Neural cell (in vitro differentiated cells): ENCODE measurements around the gene MXD4. TPM values are rescaled to one million over a fixed set of nuclear protein-coding genes. Genes with fewer than 3 reads are reported as not detected.
"Not testable (repeated sequence)": the region's sequence is repeated elsewhere in the genome, so short reads cannot be mapped to it uniquely, and the experiment has no call there.

Experiments
- H2AFZ ChIP-seq: fragments of 200-600, 300-800 bp; sonication (generic), shearing (Covaris generic); 2 replicates; pipeline ENCODE4 v1.6.0; 2014; ENCODE audit warnings: low read depth, mild to moderate bottlenecking, antibody characterized with exemption, low read length, moderate library complexity
- H3F3A ChIP-seq: fragments of 200-600 bp; shearing (Covaris generic); 2 replicates; pipeline ENCODE4 v1.6.1; 2016; ENCODE audit warnings: mild to moderate bottlenecking, moderate library complexity, mixed read lengths, antibody characterized with exemption, low read length; ENCODE audit not compliant: insufficient read depth, poor library complexity, severe bottlenecking
- H3K27ac ChIP-seq: fragments of 200-600, 300-800 bp; sonication (generic), shearing (Covaris generic); 2 replicates; pipeline ENCODE4 v1.5.1; 2014; ENCODE audit warnings: mild to moderate bottlenecking, low read length, moderate library complexity
- H3K27me3 ChIP-seq: fragments of 300-800, 200-600 bp; sonication (generic), shearing (Covaris generic); 2 replicates; pipeline ENCODE4 v1.6.0; 2014; ENCODE audit warnings: mild to moderate bottlenecking, low read depth, low read length, moderate library complexity; ENCODE audit not compliant: insufficient read depth
- H3K36me3 ChIP-seq: fragments of 300-800, 200-600 bp; sonication (generic), shearing (Covaris generic); 2 replicates; pipeline ENCODE4 v1.5.1; 2014; ENCODE audit warnings: mild to moderate bottlenecking, antibody characterized with exemption, low read length, moderate library complexity; ENCODE audit not compliant: insufficient read depth
- H3K4me2 ChIP-seq: fragments of 300-800, 200-600 bp; sonication (generic), shearing (Covaris generic); 2 replicates; pipeline ENCODE4 v1.6.0; 2014; ENCODE audit warnings: mild to moderate bottlenecking, low read length
- H3K4me3 ChIP-seq: fragments of 300-800, 200-600 bp; sonication (generic), shearing (Covaris generic); 2 replicates; pipeline ENCODE4 v1.5.1; 2014; ENCODE audit warnings: mild to moderate bottlenecking, low read length, moderate library complexity
- H3K79me2 ChIP-seq: fragments of 200-600 bp; shearing (Covaris generic); replicated peaks from 2 replicates; pipeline ENCODE4 v1.6.0; 2014; ENCODE audit warnings: mild to moderate bottlenecking, low read length, moderate library complexity; ENCODE audit not compliant: insufficient read depth
- H3K9ac ChIP-seq: fragments of 300-800, 200-600 bp; sonication (generic), shearing (Covaris generic); 2 replicates; pipeline ENCODE4 v1.6.1; 2016; ENCODE audit warnings: mild to moderate bottlenecking, low read length, mixed read lengths
- H3K9me2 ChIP-seq: fragments of 200-600 bp; shearing (Covaris generic); 2 replicates; pipeline ENCODE4 v1.6.1; 2016; ENCODE audit warnings: mild to moderate bottlenecking, low read length, mixed read lengths; ENCODE audit not compliant: insufficient read depth
- H3K9me3 ChIP-seq: fragments of 200-600, 300-800 bp; sonication (generic), shearing (Covaris generic); 2 replicates; pipeline ENCODE4 v1.6.1; 2016; ENCODE audit warnings: mild to moderate bottlenecking, mixed run types, low read length, moderate library complexity, mixed read lengths
- H4K20me1 ChIP-seq: fragments of 200-600 bp; shearing (Covaris generic); 2 replicates; pipeline ENCODE4 v1.6.1; 2016; ENCODE audit warnings: mild to moderate bottlenecking, mixed run types; ENCODE audit not compliant: insufficient read depth
- CTCF ChIP-seq: fragments of 450-650 bp; IDR thresholded peaks from 2 replicates; pipeline ENCODE4 v1.5.1; 2014; ENCODE audit warnings: antibody characterized with exemption, mild to moderate bottlenecking, moderate library complexity; ENCODE audit not compliant: poor library complexity, severe bottlenecking
- EP300 ChIP-seq: fragments of 450-650 bp; conservative IDR thresholded peaks from 2 replicates; pipeline ENCODE4 v1.6.1; 2014; ENCODE audit warnings: antibody characterized with exemption, mild to moderate bottlenecking, moderate library complexity; ENCODE audit not compliant: poor library complexity, severe bottlenecking
- EZH2 ChIP-seq: fragments of 200-600, 300-800 bp; shearing (Covaris generic), sonication (generic); IDR thresholded peaks from 2 replicates; pipeline ENCODE4 v1.6.1; 2014; ENCODE audit warnings: antibody characterized with exemption, low read length, borderline replicate concordance, mild to moderate bottlenecking; ENCODE audit not compliant: insufficient read depth, poor library complexity, severe bottlenecking
- MXI1 ChIP-seq: fragments of 450-650 bp; conservative IDR thresholded peaks from 2 replicates; pipeline ENCODE4 v1.6.1; 2014; ENCODE audit warnings: antibody characterized with exemption, mild to moderate bottlenecking; ENCODE audit not compliant: poor library complexity, severe bottlenecking
- POLR2AphosphoS5 ChIP-seq: IDR thresholded peaks from 2 replicates; pipeline ENCODE4 v1.6.1; 2012
- RAD21 ChIP-seq: fragments of 450-650 bp; conservative IDR thresholded peaks from 2 replicates; pipeline ENCODE4 v1.6.1; 2014; ENCODE audit warnings: antibody characterized with exemption, mild to moderate bottlenecking, moderate library complexity
- REST ChIP-seq: IDR thresholded peaks from 2 replicates; pipeline ENCODE4 v1.6.1; 2012; ENCODE audit warnings: borderline replicate concordance
- SMC3 ChIP-seq: fragments of 450-650 bp; conservative IDR thresholded peaks from 2 replicates; pipeline ENCODE4 v1.6.1; 2014; ENCODE audit warnings: antibody characterized with exemption, mild to moderate bottlenecking, moderate library complexity; ENCODE audit not compliant: poor library complexity
- TAF1 ChIP-seq: IDR thresholded peaks from 2 replicates; pipeline ENCODE4 v1.6.1; 2012; ENCODE audit warnings: low read depth
- polyA plus RNA-seq: library from polyadenylated mRNA; depleted of rRNA; stranded (reverse); fragments of >200 nt; gene quantifications from 2 replicates; pipeline ENCODE4 v1.2.3, GENCODE V29; 2014

MXD4 gene
- polyA plus RNA-seq, 1 donor from 2014 or later: 58.4 TPM

GRCh38 chr4:2276581-2277325, 14.8 kb upstream of the MXD4 start:
- H3K4me3 ChIP-seq: no peak overlapping the region
- no peaks in the 10 kb centered on the region for H3K9me2 ChIP-seq
- H3F3A ChIP-seq: no peaks in the 10 kb centered on the region
- no peaks in the 10 kb centered on the region for H3K36me3 ChIP-seq
- H2AFZ ChIP-seq: no peak overlapping the region
- no peaks in the 10 kb centered on the region for H4K20me1 ChIP-seq
- TF ChIP-seq POLR2AphosphoS5 (no peak), CTCF (no peak), RAD21 (no peak), EZH2 (no peak), SMC3 (no peak), TAF1 (no peak), REST (no peak), EP300 (no peak), MXI1 (no peak)
- no peak overlapping the region for H3K9ac ChIP-seq
- H3K4me2 ChIP-seq: no peak overlapping the region
- H3K27me3 ChIP-seq: no peaks in the 10 kb centered on the region
- H3K79me2 ChIP-seq: no peaks in the 10 kb centered on the region
- H3K9me3 ChIP-seq: no peaks in the 10 kb centered on the region
- no peak overlapping the region for H3K27ac ChIP-seq

- H3K27me3 ChIP-seq: no peaks in the 10 kb centered on the region
- H2AFZ ChIP-seq: no peak overlapping the region
- no peak overlapping the region for H3K27ac ChIP-seq
- H3K9ac ChIP-seq: no peak overlapping the region
- H3K9me3 ChIP-seq: no peaks in the 10 kb centered on the region
- no peak overlapping the region for H3K4me3 ChIP-seq
- H4K20me1 ChIP-seq: no peaks in the 10 kb centered on the region
- no peaks in the 10 kb centered on the region for H3F3A ChIP-seq
- no peaks in the 10 kb centered on the region for H3K79me2 ChIP-seq
- TF ChIP-seq EP300: no peak
- TF ChIP-seq RAD21: no peak
- TF ChIP-seq TAF1: no peak
- TF ChIP-seq EZH2: no peak
- H3K9me2 ChIP-seq: no peaks in the 10 kb centered on the region
- no peaks in the 10 kb centered on the region for H3K36me3 ChIP-seq
- no peak overlapping the region for H3K4me2 ChIP-seq
Measured at GRCh38 chr4:2275546-2276251, 13.8 kb upstream of the MXD4 start.

GRCh38 chr4:2275044-2275397, 13.1 kb upstream of the MXD4 start:
- H3K27ac ChIP-seq, H3K9ac ChIP-seq, H3K4me2 ChIP-seq, H3K4me3 ChIP-seq, H3K36me3 ChIP-seq, H2AFZ ChIP-seq, H3F3A ChIP-seq, H3K9me3 ChIP-seq, H3K9me2 ChIP-seq, H4K20me1 ChIP-seq, H3K79me2 ChIP-seq, H3K27me3 ChIP-seq: not testable (repeated sequence)
